LNCAP (cell line): ENCODE results near the gene ARPP19.

Source experiments
- TF ChIP-seq, protein P1 (sequence below): fragments of 450-650 bp; IDR thresholded peaks from 2 replicates; pipeline ENCODE4 v1.5.1; 2017; ENCODE audit warnings: mild to moderate bottlenecking

Gene ARPP19

GRCh38 chr15:52502608-52503007 lies 66.2 kb downstream of the ARPP19 start:
- TF ChIP-seq, protein P1, sequence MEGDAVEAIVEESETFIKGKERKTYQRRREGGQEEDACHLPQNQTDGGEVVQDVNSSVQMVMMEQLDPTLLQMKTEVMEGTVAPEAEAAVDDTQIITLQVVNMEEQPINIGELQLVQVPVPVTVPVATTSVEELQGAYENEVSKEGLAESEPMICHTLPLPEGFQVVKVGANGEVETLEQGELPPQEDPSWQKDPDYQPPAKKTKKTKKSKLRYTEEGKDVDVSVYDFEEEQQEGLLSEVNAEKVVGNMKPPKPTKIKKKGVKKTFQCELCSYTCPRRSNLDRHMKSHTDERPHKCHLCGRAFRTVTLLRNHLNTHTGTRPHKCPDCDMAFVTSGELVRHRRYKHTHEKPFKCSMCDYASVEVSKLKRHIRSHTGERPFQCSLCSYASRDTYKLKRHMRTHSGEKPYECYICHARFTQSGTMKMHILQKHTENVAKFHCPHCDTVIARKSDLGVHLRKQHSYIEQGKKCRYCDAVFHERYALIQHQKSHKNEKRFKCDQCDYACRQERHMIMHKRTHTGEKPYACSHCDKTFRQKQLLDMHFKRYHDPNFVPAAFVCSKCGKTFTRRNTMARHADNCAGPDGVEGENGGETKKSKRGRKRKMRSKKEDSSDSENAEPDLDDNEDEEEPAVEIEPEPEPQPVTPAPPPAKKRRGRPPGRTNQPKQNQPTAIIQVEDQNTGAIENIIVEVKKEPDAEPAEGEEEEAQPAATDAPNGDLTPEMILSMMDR, result no peak

DNA sequence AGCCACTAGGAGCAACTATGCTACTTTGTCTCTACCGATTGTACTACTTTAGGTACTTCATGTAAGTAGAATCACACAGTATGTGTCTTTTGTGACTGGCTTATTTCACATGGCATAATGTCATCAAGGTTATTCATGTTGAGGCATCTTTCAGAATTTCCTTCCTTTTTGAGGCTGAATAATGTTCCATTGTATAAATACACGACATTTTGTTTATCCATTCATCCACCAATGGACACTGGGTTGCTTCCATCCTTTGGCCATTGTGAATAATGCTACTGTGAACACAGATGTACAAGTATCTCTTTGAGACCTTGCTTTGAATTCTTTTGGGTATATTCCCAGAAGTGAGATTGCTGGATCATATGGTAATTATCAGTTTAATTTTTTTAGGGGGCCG lies 69.3 kb downstream of the ARPP19 start:
- TF ChIP-seq, protein P1, result no peak

DNA sequence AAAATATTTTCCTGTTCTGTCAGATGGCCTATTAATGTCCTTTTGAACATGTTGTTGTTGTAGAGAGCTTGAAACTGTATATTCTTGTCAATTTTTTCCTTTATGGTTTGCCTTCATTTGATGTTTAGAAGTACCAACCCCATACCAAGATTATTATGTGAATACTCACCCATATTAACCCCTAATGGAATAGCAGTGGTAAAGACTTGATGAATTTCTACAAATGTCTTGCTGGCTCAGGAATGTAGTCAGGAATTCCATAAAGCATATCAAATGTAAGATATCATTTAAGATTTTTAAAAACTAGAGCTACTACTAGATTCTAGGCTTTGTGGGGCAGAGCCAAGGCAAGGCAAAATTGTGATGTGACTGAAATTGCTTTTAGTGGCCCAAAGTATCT lies 70.1 kb downstream of the ARPP19 start:
- TF ChIP-seq, protein P1, result no peak
